AG04450 (cell line): ENCODE measurements around the gene SIGLEC1. TPM values are rescaled to one million over a fixed set of nuclear protein-coding genes. Genes with fewer than 3 reads are reported as not detected.

ENCODE experiments used
- CTCF ChIA-PET: fragments of 300-600, 350-600 bp; formaldehyde crosslinking; extraction: SDS; loops from one replicate; lab custom pipeline; 2022; ENCODE audit warnings: antibody characterized with exemption, inconsistent platforms; lab: Charles Lee
- POLR2A ChIA-PET: fragments of 350-600 bp; formaldehyde crosslinking; extraction: SDS; loops from one replicate; lab custom pipeline; 2021; ENCODE audit warnings: antibody characterized with exemption, inconsistent platforms; lab: Yijun Ruan, JAX
- DNase-seq: peaks from one replicate; pipeline ENCODE4 v3.0.0-alpha.2; 2011; ENCODE audit warnings: low read depth, low spot score
- H3K27ac ChIP-seq: one replicate; pipeline ENCODE4 v1.5.1; 2012; ENCODE audit warnings: low read depth, low read length, control low read depth
- H3K27me3 ChIP-seq: one replicate; pipeline ENCODE4 v1.6.0; 2012; ENCODE audit warnings: low read length; ENCODE audit not compliant: control insufficient read depth, insufficient read depth
- H3K4me3 ChIP-seq: 2 replicates; pipeline ENCODE4 v1.5.1; 2011; ENCODE audit warnings: mild to moderate bottlenecking, low read depth, low read length, control low read depth
- H3K9me3 ChIP-seq: 2 replicates; pipeline ENCODE4 v1.5.1; 2012; ENCODE audit warnings: low read length; ENCODE audit not compliant: control insufficient read depth, insufficient read depth
- polyA plus RNA-seq: library from polyadenylated mRNA; depleted of rRNA; stranded (reverse); fragments of >200 nt; gene quantifications from 2 replicates; pipeline ENCODE4 v1.2.3, GENCODE V29; 2011
- TF ChIP-seq, protein P1 (sequence below): IDR thresholded peaks from 2 replicates; pipeline ENCODE4 v1.5.1; 2011; ENCODE audit warnings: low read depth, low read length, control low read depth, inconsistent platforms

The SIGLEC1 gene
- polyA plus RNA-seq, 1 experiment: not detected

DNA sequence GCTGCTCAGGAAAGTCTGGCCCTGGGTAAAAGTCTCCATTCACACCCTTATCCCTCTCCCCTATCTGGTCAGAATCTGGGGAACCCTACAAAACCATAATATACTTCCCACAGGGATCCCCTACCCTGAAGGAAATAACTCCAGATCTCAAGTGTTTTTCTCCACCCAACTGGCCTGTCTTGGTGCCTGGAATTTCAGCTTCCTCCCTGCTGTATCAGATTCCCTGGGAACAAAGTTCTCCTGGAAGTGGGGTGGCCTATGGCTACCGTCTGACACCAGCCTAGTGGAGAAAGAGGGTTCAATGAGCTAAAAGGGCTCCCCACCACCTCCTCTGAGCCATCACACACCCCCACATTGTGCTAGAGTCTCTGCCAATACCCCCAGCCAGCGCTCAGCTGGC lies 35.1 kb upstream of the SIGLEC1 start:
- no peak for DNase-seq

GRCh38 chr20:3745686-3746173 lies 33.3 kb upstream of the SIGLEC1 start:
- TF ChIP-seq, protein P1, sequence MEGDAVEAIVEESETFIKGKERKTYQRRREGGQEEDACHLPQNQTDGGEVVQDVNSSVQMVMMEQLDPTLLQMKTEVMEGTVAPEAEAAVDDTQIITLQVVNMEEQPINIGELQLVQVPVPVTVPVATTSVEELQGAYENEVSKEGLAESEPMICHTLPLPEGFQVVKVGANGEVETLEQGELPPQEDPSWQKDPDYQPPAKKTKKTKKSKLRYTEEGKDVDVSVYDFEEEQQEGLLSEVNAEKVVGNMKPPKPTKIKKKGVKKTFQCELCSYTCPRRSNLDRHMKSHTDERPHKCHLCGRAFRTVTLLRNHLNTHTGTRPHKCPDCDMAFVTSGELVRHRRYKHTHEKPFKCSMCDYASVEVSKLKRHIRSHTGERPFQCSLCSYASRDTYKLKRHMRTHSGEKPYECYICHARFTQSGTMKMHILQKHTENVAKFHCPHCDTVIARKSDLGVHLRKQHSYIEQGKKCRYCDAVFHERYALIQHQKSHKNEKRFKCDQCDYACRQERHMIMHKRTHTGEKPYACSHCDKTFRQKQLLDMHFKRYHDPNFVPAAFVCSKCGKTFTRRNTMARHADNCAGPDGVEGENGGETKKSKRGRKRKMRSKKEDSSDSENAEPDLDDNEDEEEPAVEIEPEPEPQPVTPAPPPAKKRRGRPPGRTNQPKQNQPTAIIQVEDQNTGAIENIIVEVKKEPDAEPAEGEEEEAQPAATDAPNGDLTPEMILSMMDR: no peak
- H3K9me3 ChIP-seq: peaks cover 14% of the 10 kb centered on the region; the same call in 1 of the 2 replicates
- peaks cover 3% of the 10 kb centered on the region for H3K27me3 ChIP-seq
- CTCF ChIA-PET: interaction anchor here (1.4 kb wide), 1 partner anchor 38 kb away, joined by 4 read pairs; no protein-coding TSS in a partner anchor
- H3K4me3 ChIP-seq: no peak overlapping the region
- POLR2A ChIA-PET: interaction anchor here (0.9 kb wide), 1 partner anchor 10 kb away, joined by 3 read pairs; no protein-coding TSS in a partner anchor
- DNase-seq: no peak
- no peak overlapping the region for H3K27ac ChIP-seq

More for the DNA sequence above, 35.1 kb upstream of the SIGLEC1 start:
- ChIA-PET POLR2A (no interaction called here), CTCF (interaction anchor here (1.3 kb wide), 1 partner anchor 73 kb away, joined by 5 read pairs; the partner anchor contains the start of gene AP5S1)
- Histone ChIP-seq H3K27ac (no peak overlapping the region), H3K9me3 (peaks cover 14% of the 10 kb centered on the region; the same call in 1 of the 2 replicates), H3K4me3 (no peak overlapping the region), H3K27me3 (no peaks in the 10 kb centered on the region)
- TF ChIP-seq, protein P1: no peak

DNA sequence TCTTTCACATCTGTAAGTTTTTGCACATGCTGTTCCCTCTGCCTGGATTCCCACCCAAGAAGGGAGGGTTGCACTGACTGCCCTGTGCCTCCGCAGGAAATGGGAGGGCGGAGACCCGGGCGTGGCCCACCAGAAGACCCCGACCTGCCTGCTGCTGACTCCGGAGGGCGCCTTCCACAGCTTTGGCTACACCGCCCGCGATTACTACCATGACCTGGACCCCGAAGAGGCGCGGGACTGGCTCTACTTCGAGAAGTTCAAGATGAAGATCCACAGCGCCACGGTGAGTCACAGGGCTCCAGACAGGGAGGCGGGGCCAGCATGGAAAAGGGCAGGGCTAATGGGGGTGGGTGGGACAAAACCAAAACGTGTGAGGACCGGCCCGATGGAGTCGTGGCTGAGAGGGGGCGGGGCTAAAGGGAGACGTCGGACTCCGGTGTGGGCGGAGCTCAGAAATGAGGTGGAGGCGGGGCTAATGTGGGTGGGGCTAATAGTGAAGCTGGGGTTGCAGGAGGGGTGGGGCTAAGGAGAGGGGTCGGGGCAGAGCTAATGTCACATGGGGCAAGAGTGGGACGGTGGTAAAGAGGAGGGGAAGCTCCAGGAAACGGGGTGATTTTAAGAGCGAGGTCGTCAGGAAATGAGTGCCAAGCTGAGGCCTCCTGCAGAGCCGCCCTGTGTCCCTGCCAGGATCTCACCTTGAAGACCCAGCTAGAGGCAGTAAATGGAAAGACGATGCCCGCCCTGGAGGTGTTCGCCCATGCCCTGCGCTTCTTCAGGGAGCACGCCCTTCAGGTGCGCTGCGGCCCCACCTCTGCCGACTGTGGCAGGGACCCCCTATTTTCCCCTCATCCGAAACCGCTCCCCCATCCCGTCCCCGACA lies 32.6 kb upstream of the SIGLEC1 start:
- ChIA-PET CTCF (interaction anchor here (1.4 kb wide), 1 partner anchor 38 kb away, joined by 4 read pairs; no protein-coding TSS in a partner anchor), POLR2A (interaction anchor here (0.9 kb wide), 1 partner anchor 9 kb away, joined by 3 read pairs; no protein-coding TSS in a partner anchor)
- Histone ChIP-seq H3K9me3 (peaks cover 11% of the 10 kb centered on the region; the same call in 1 of the 2 replicates), H3K27me3 (peaks cover 7% of the 10 kb centered on the region), H3K4me3 (no peak overlapping the region), H3K27ac (no peak overlapping the region)
- TF ChIP-seq, protein P1: no peak
- no peak for DNase-seq

GRCh38 chr20:3744037-3744436 lies 31.6 kb upstream of the SIGLEC1 start:
- ChIA-PET POLR2A (no interaction called here), CTCF (interaction anchor here (1.0 to 1.8 kb wide), 4 partner anchors 9 to 33 kb away, joined by 3 to 7 read pairs (median 3); no protein-coding TSS in a partner anchor)
- no peak overlapping the region for H3K4me3 ChIP-seq
- H3K27me3 ChIP-seq: peaks cover 7% of the 10 kb centered on the region
- no peak overlapping the region for H3K27ac ChIP-seq
- H3K9me3 ChIP-seq: peaks cover 10% of the 10 kb centered on the region; the same call in 1 of the 2 replicates
- TF ChIP-seq, protein P1: no peak
- no peak for DNase-seq
